K562 (cell line): Measurements from ENCODE around the gene HDAC1. TPM values are rescaled to one million over a fixed set of nuclear protein-coding genes. Genes with fewer than 3 reads are reported as not detected.

Experiments
- DACH1 ChIP-seq: fragments of 450-650 bp; IDR thresholded peaks from 2 replicates; pipeline ENCODE4 v1.6.1; 2018; ENCODE audit not compliant: partially characterized antibody
- FOS ChIP-seq: IDR thresholded peaks from 3 replicates; pipeline ENCODE4 v1.6.1; 2011; ENCODE audit not compliant: insufficient read length; ENCODE audit errors: extremely low read depth
- HDAC1 ChIP-seq, 2 experiments: fragments of 450-650 bp; IDR thresholded peaks; 2 replicates each; pipeline ENCODE4 v1.6.1; 2016 to 2017; ENCODE audit warnings: inconsistent platforms in 1 of 2, mild to moderate bottlenecking in 1 of 2, moderate library complexity in 1 of 2
- KAT2B ChIP-seq: IDR thresholded peaks from one replicate; pipeline ENCODE4 v1.6.1; 2012; ENCODE audit warnings: low read depth, mild to moderate bottlenecking, control low read depth, inconsistent platforms, low read length, moderate library complexity
- KDM5B ChIP-seq: fragments of 200-600 bp; sonication (generic); IDR thresholded peaks from 2 replicates; pipeline ENCODE4 v1.6.1; 2012; ENCODE audit warnings: low read depth, mild to moderate bottlenecking, moderate library complexity, low read length, control low read depth, inconsistent platforms; ENCODE audit not compliant: insufficient replicate concordance
- PHTF2 ChIP-seq: fragments of 250-450 bp; sonication (Bioruptor Pico); IDR thresholded peaks from 2 replicates; pipeline ENCODE4 v1.5.0; 2021; ENCODE audit warnings: mild to moderate bottlenecking
- POLR3A ChIP-seq: IDR thresholded peaks from 2 replicates; pipeline ENCODE4 v1.6.1; 2011; ENCODE audit warnings: borderline replicate concordance, mild to moderate bottlenecking, moderate library complexity; ENCODE audit not compliant: insufficient read length, insufficient read depth; ENCODE audit errors: extremely low read depth
- RCOR1 ChIP-seq, 2 experiments: IDR thresholded peaks; 2 replicates each; pipeline ENCODE4 v1.6.1; 2012; ENCODE audit warnings: low read depth in 2 of 2, low read length in 2 of 2, borderline replicate concordance in 1 of 2, improper control_type of control experiment in 1 of 2
- SRSF3 ChIP-seq: fragments of 200-400 bp; formaldehyde crosslinking; IDR thresholded peaks from 2 replicates; pipeline ENCODE4 v1.6.1; 2016; ENCODE audit warnings: mild to moderate bottlenecking, low read length, moderate library complexity; ENCODE audit not compliant: insufficient read depth
- TAF1 ChIP-seq: IDR thresholded peaks from 2 replicates; pipeline ENCODE4 v1.6.1; 2011; ENCODE audit warnings: mild to moderate bottlenecking, low read length, moderate library complexity; ENCODE audit not compliant: insufficient read depth, control insufficient read depth, severe bottlenecking; ENCODE audit errors: extremely low read depth
- ZNF239 ChIP-seq: fragments of 250-450 bp; sonication (Bioruptor Pico); IDR thresholded peaks from 2 replicates; pipeline ENCODE4 v1.4.0; 2020; ENCODE audit warnings: mild to moderate bottlenecking
- ZNF263 ChIP-seq: sonication (generic); formaldehyde crosslinking; IDR thresholded peaks from 2 replicates; pipeline ENCODE4 v1.8.0; 2022; ENCODE audit warnings: mild to moderate bottlenecking, missing genetic modification reagents, borderline replicate concordance
- ZNF445 ChIP-seq: fragments of 250-450 bp; sonication (Bioruptor Pico); IDR thresholded peaks from 2 replicates; pipeline ENCODE4 v1.4.0; 2020; ENCODE audit warnings: low read depth, mild to moderate bottlenecking, moderate library complexity
- ZNF780A ChIP-seq: fragments of 250-450 bp; sonication (Bioruptor Pico); IDR thresholded peaks from 2 replicates; pipeline ENCODE4 v1.5.0; 2021; ENCODE audit warnings: mild to moderate bottlenecking
- ZSCAN32 ChIP-seq: fragments of 450-650 bp; formaldehyde crosslinking; IDR thresholded peaks from 2 replicates; pipeline ENCODE4 v1.4.0; 2020; ENCODE audit warnings: mild to moderate bottlenecking, moderate library complexity
- polyA plus RNA-seq, 8 experiments: library from polyadenylated mRNA; depleted of rRNA in 4 of 8; stranded (reverse) in 5 of 8; unstranded in 3 of 8; fragments of >200 nt; fragmentation: Nextera tagmentation in 2 of 8; fragmentation: Illumina TruSeq in 1 of 8; extraction: Ambion mirVana in 2 of 8; extraction: Trizol in 1 of 8; gene quantifications; 2 replicates each; pipeline versions ENCODE4 v1.2.1 to v1.2.3, GENCODE V29; 2011 to 2014; ENCODE audit warnings: inconsistent platforms in 1 of 8, missing spikeins in 1 of 8
- total RNA-seq, 7 experiments: library from RNA; depleted of rRNA in 6 of 7; stranded (reverse); fragments of >200 nt in 6 of 7; fragmentation: Illumina TruSeq in 2 of 7; extraction: Trizol in 2 of 7; gene quantifications; 2 replicates each; pipeline versions ENCODE4 v1.2.1 to v1.2.3, GENCODE V29; 2011 to 2021; ENCODE audit warnings: low replicate concordance in 1 of 7
- TF ChIP-seq, protein P1 (sequence below): fragments of 150-350 bp; conservative IDR thresholded peaks from 2 replicates; pipeline ENCODE4 v1.6.1; 2014; ENCODE audit warnings: low read length
- TF ChIP-seq, protein P2 (sequence below): sonication (generic); formaldehyde crosslinking; IDR thresholded peaks from 2 replicates; pipeline ENCODE4 v1.8.1; 2023; ENCODE audit warnings: mild to moderate bottlenecking, missing genetic modification reagents
- TF ChIP-seq, protein P3 (sequence below): IDR thresholded peaks from 2 replicates; pipeline ENCODE4 v1.6.1; 2012; ENCODE audit warnings: low read depth, low read length, improper control_type of control experiment, borderline replicate concordance

The HDAC1 gene
- total and polyA plus RNA-seq, 9 of the 15 experiments (the other 6 are each of a cell fraction or from before 2014, with no cell fraction given): 169 to 384 (median 193) TPM

DNA sequence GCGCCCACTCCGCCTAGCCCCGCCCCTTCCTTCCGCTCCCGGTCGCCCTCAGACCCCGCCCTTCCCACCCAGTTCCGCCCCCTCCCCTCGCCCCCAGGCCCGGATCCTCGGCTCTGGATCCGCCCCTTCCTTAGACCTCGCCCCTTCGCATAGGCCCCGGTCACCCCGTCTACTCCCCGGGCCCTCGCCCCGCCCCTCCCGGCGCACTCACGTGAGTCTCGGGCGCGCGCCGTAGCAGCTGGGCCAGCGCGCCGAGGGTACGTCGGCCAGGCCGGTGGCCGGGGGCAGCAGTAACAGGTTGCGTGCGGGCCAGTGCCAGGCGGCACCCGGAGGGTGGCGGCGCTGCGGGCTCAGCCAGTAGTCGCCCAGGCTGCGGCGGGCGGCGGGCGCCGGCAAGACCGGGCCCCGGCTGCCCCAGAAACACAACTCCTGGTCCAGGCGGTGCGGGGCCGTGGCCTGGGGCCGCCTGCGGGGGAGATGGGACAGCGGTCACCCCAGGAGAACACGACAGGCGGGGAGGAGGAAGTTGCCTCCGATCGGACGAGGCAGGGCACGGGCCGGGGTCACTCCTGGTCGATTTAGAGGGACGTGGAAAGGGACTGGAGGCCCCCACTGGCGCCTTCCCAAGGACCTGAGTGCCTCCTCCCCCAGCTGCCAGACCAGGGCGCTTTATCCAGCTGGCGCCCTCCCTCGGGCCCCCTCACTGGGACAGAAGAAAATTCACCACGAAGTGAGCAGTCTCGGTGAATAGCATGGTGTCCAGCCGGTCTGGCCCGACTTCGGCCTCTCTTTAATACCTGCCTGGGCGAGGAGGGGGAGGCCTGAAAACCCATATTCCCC is 59.7 kb downstream of the HDAC1 start (continued):
- TF ChIP-seq, protein P1, sequence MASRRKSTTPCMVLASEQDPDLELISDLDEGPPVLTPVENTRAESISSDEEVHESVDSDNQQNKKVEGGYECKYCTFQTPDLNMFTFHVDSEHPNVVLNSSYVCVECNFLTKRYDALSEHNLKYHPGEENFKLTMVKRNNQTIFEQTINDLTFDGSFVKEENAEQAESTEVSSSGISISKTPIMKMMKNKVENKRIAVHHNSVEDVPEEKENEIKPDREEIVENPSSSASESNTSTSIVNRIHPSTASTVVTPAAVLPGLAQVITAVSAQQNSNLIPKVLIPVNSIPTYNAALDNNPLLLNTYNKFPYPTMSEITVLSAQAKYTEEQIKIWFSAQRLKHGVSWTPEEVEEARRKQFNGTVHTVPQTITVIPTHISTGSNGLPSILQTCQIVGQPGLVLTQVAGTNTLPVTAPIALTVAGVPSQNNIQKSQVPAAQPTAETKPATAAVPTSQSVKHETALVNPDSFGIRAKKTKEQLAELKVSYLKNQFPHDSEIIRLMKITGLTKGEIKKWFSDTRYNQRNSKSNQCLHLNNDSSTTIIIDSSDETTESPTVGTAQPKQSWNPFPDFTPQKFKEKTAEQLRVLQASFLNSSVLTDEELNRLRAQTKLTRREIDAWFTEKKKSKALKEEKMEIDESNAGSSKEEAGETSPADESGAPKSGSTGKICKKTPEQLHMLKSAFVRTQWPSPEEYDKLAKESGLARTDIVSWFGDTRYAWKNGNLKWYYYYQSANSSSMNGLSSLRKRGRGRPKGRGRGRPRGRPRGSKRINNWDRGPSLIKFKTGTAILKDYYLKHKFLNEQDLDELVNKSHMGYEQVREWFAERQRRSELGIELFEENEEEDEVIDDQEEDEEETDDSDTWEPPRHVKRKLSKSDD: no peak
- TF ChIP-seq SRSF3 (no peak), HDAC1 (IDR thresholded peaks at IDR 0.05) (peak in 1 of 2 experiments; percentile 41; a peak in 1 of 4 replicates), TAF1 (peak; percentile 75), KDM5B (peak; percentile 55), RCOR1 (IDR thresholded peaks at IDR 0.05; ENCODE audit: borderline replicate concordance in 1 of 2, low read depth in 2 of 2, low read length in 2 of 2) (0 out of 4 replicates have a peak, but pooled peaks of 1 of the 2 experiments have one; percentile 29), KAT2B (no peak), PHTF2 (CRISPR knock-in tag) (no peak), FOS (no peak), DACH1 (peak; percentile 53), ZSCAN32 (CRISPR knock-in tag) (no peak), ZNF263 (CRISPR knock-in tag) (0 out of 2 replicates have a peak, but pooled peaks have one; percentile 26), ZNF239 (no peak), ZNF445 (CRISPR knock-in tag) (no peak), ZNF780A (CRISPR knock-in tag) (no peak), POLR3A (no peak)
- TF ChIP-seq, protein P2, sequence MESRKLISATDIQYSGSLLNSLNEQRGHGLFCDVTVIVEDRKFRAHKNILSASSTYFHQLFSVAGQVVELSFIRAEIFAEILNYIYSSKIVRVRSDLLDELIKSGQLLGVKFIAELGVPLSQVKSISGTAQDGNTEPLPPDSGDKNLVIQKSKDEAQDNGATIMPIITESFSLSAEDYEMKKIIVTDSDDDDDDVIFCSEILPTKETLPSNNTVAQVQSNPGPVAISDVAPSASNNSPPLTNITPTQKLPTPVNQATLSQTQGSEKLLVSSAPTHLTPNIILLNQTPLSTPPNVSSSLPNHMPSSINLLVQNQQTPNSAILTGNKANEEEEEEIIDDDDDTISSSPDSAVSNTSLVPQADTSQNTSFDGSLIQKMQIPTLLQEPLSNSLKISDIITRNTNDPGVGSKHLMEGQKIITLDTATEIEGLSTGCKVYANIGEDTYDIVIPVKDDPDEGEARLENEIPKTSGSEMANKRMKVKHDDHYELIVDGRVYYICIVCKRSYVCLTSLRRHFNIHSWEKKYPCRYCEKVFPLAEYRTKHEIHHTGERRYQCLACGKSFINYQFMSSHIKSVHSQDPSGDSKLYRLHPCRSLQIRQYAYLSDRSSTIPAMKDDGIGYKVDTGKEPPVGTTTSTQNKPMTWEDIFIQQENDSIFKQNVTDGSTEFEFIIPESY: peak; percentile 35
- TF ChIP-seq, protein P3, sequence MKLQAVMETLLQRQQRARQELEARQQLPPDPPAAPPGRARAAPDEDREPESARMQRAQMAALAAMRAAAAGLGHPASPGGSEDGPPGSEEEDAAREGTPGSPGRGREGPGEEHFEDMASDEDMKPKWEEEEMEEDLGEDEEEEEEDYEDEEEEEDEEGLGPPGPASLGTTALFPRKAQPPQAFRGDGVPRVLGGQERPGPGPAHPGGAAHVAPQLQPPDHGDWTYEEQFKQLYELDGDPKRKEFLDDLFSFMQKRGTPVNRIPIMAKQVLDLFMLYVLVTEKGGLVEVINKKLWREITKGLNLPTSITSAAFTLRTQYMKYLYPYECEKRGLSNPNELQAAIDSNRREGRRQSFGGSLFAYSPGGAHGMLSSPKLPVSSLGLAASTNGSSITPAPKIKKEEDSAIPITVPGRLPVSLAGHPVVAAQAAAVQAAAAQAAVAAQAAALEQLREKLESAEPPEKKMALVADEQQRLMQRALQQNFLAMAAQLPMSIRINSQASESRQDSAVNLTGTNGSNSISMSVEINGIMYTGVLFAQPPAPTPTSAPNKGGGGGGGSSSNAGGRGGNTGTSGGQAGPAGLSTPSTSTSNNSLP: no peak
